Brain pericyte (primary cell): ENCODE measurements around the gene CINP.
A peak's percentile ranks its signal among the peaks of the same experiment; 100 is the strongest.
"Not testable (repeated sequence)": the region's sequence is repeated elsewhere in the genome, so short reads cannot be mapped to it uniquely, and the experiment has no call there.

ENCODE experiments used
- DNase-seq: peaks from one replicate; pipeline ENCODE4 v3.0.0-alpha.2; 2012; ENCODE audit warnings: low read depth, low spot score

CINP gene

DNA sequence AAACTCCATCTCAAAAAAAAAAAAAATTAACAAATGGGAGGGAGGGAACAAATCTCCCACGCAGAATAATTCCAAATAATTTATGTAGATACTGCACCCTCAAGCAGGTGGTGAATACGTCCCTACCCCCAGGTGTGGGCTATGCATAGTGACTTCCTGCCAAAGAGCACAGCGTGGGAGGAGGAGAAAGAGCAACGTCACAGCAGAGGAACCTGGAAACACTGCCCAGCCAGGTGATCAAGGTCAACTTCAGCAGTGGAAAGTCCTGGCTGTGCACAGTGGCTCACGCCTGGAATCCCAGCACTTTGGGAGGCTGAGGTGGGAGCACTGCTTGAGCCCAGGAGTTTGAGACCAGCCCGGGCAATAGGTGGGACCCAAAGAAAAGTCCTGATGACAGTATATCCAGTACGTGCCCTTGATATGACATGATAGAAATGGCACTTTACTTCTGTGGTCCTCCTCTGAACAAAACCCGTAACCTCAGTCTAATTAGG, 9.5 kb downstream of the CINP start:
- DNase-seq: no peak

- DNase-seq: no peak
Measured at GRCh38 chr14:102352213-102352612, 10.5 kb downstream of the CINP start.

GRCh38 chr14:102351593-102351992, 11.1 kb downstream of the CINP start:
- DNase-seq: not testable (repeated sequence)

DNA sequence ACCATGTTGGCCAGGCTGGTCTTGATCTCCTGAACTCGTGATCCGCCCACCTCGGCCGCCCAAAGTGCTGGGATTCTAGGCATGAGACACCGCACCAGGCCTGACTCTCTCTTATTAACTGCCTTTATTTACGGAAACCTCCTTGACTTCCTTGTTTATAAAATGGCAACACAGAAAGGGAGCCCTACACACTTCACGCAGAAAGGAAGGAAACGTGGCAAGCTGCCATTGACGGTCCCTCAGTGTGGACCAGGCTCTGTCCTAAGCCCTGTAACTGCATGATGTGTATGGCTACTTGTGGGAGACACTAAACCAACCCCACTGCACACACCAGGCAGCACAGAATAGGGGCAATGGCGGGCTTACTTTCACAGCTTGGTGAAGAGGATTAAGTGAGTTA, 11.7 kb downstream of the CINP start:
- DNase-seq: no peak

GRCh38 chr14:102348376-102348775, 14.3 kb downstream of the CINP start:
- no peak for DNase-seq

DNA sequence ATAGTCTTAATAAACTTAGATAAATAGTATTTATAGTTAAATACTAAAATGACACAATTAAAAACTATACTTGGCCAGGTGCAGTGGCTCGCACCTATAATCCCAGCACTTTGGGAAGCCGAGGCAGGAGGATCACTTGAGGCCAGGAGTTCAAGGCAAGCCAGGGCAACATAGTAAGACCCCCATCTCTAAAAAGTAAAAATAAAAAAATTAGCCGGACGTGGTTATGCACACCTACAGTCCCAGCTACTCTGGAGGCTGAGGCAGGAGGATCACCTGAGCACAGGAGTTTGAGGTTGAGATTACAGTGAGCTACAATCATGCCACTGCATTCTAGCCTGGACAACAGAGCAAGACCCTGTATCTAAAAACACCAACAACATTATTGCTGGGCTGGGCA, 16.0 kb downstream of the CINP start:
- no peak for DNase-seq

DNA sequence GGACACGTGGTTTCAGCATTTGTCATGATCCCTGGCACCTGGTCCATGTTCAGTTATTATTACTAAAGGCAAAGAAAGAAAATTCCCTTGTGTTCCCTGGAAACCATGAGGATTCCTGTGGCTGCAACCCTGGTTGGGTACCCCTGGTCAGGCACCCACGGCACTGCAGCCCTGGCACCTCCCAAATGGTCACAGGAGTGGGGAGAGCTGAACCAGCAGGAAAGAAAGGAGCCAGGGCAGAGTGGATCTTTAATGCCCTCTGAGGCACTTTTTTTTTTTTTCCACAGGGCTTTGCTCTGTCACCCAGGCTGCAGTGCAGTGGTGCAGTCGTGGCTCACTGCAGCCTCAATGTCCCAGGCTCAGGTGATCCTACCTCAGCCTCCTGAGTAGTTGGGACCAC, 17.5 kb downstream of the CINP start:
- DNase-seq: no peak

DNA sequence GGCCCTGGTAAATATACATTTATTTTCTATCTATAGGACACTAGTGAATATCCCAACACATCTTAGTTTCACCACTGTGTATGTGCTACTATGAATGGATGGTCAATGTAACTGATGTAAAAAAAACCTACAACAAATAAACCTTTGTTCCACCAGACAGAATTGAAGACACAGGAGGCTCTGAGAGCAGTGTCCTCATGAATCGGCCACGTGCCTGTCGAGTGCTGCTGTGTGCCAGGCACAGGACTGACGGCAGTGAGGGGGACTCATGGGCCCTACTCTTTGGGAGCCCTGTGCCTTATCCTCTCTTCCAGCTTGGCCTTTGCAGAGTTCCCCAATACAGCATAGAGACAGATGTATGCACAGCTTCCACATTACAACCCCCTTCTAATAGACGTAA, 18.2 kb downstream of the CINP start:
- DNase-seq: no peak

GRCh38 chr14:102344084-102344483, 18.6 kb downstream of the CINP start:
- DNase-seq: no peak

DNA sequence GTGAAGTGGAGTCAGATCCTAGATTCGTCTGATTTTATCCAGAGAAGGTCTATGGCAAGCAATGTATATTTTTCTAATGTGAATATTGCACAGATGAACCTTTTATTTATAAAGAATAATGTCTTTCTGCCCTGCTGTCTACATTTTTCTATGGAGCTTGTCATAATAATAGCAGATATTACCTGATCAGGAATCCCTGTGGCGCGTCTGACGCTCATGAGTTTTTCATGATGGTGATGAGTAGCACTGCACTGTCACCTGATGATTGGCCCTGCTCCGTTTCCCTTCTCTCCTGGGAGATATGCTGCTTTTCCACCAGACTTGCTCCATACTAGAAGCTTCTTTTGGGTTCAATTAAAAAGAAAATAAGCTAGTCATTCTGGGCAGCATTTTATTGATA, 20.5 kb downstream of the CINP start:
- no peak for DNase-seq

DNA sequence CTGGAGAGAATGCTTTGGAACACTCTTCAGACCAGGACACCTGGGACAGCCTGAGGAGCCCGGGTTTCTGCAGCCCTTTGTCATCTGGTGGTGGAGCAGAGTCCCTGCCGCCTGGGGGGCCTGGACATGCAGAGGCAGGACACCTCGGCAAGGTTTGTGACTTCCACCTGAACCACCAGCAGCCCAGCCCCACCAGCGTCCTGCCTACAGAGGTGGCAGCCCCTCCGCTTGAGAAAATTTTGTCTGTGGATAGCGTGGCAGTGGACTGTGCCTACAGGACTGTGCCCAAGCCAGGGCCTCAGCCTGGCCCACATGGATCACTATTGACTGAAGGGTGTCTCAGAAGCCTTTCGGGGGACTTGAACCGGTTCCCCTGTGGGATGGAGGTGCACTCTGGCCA, 21.1 kb downstream of the CINP start:
- no peak for DNase-seq

- no peak for DNase-seq
Measured at GRCh38 chr14:102338724-102339123, 24.0 kb downstream of the CINP start.

- no peak for DNase-seq
Measured at GRCh38 chr14:102335163-102335562, 27.5 kb downstream of the CINP start.

- no peak for DNase-seq
Measured at GRCh38 chr14:102333795-102334705, 28.6 kb downstream of the CINP start.

- DNase-seq: no peak
Measured at GRCh38 chr14:102333390-102333789, 29.3 kb downstream of the CINP start.

GRCh38 chr14:102330806-102331205, 31.9 kb downstream of the CINP start:
- no peak for DNase-seq

DNA sequence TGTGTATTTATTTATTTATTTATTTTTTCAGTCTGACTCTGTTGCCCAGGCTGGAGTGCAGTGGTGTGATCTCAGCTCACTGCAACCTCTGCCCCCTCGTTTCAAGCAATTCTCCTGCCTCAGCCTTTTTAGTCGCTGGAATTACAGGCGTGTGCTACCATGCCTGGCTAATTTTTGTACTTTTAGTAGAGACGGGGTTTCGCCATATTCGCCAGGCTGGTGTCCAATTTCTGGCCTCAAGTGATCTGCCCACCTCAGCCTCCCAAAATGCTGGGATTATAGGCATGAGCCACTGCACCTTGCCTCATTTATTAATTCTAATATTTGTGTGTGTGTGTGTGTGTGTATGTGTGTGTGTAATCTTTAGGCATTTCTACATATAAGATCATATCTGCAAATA, 33.3 kb downstream of the CINP start:
- not testable (repeated sequence) for DNase-seq

DNA sequence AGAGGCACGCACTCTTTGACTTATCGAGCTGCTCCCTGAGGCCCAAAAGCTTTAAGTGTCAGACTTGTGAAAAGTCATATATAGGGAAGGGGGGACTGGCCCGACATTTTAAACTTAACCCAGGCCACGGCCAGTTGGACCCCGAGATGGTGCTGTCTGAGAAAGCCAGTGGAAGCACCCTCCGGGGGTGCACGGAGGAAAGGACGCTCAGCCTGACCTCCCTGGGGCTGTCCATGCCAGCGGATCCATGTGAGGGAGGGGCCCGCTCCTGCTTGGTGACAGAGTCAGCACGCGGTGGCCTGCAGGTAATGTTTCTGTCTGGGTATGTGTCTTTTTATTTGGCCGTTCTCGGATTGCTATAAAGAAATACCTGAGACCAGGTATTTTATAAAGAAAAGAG, 36.1 kb downstream of the CINP start:
- DNase-seq: no peak

- DNase-seq: no peak
Measured at GRCh38 chr14:102325791-102326345, 36.8 kb downstream of the CINP start.

- DNase-seq: peak; percentile 54
Measured at GRCh38 chr14:102323102-102323501, 39.6 kb downstream of the CINP start.

DNA sequence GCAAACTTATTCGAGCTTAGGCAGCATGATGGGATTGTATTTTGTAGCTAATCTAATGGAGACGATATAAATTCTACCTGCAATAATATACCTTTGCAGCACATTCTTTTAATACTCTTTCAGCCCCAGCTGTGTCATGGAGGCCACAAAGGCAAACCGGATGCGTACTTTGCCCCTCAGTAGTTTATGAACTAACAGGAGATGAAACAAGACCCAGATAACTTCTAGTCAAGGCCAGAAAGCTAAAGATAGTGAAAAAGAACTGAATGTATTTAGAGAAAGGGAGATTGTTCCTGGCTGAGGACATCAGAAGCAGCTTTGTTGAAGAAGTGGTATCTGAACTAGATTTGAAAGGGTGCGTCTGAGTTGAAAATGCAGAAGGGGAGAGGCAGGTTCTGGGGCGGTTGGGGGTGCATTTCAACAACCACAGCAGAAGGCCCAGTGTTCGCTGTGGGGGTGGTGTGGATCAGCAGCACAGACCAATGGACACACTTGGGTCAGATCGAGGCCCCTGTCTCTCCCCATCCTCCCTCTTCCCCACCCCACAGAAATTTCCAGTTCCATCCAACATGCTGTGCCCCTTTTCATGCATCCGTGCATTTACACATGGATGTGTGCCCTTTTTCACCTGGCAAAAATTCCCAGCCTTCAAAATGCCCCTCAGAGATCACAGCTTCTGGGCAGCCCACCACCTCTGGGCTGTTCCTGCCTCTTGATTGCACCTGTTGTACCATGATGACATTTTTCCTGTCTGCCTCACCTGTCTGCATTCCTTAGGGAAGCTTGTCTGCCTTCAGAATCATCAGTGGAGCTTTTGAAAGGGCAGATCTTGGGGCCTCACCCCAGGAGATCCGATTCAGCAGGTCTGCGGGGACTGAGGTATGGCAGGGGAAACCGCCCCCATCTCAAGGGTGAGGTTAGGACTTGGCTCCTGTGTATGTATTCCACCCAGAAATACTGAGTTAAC, 41.0 kb downstream of the CINP start:
- DNase-seq: no peak
